Amniotic stem cell (primary cell): ENCODE measurements around the gene VAV3.

Experiments used
- DNase-seq: peaks from one replicate; lab custom pipeline; 2025; lab: John Stamatoyannopoulos, UW

The VAV3 gene

DNA sequence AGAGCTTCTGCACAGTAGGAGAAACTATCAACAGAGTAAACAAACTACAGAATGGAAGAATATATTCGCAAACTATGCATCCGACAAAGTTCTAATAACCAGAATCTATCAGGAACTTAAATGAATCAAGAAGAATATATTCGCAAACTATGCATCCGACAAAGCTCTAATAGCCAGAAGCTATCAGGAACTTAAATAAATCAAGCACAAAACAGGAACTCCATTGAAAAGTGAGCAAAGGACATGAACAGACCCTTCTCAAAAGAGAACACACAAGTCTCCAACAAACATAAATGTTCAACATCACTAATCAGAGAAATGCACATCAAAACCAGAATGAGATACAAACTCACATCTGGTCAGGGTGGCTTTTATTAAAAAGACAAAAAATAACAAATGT lies 126.9 kb downstream of the VAV3 start:
- DNase-seq = no peak

DNA sequence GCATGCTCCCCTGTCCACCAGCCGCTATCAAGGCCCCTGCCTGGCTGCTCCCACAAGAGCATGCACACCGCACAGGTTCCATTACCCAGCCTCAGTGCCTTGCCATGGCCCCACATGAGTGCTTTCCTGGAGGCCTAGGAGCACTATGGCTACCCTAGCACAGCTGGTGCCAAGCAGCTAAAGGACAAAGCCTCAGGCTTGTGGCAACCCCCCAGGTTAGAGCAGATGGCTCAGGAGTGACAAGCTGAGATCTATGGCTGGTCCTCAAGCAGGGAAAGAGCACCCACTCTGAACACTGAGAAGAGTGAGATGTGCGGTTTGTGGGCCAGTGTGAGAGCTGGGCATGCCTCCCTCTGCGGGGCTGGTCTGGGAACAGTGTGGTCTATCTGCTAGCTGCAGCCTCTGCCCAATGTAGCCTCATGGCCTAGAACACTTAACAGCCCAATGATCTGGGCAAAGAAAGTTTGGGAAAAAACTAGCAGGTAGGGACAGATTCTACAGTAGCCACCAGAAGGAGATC lies 129.8 kb downstream of the VAV3 start:
- no peak for DNase-seq

- no peak for DNase-seq
These were observed 131.9 kb downstream of the VAV3 start for GRCh38 chr1:107833061-107833460.

GRCh38 chr1:107831921-107832320 lies 133.1 kb downstream of the VAV3 start:
- DNase-seq = no peak

- DNase-seq = no peak
These were observed 134.5 kb downstream of the VAV3 start for GRCh38 chr1:107830526-107830925.

GRCh38 chr1:107830075-107830474 lies 134.9 kb downstream of the VAV3 start:
- DNase-seq = no peak

DNA sequence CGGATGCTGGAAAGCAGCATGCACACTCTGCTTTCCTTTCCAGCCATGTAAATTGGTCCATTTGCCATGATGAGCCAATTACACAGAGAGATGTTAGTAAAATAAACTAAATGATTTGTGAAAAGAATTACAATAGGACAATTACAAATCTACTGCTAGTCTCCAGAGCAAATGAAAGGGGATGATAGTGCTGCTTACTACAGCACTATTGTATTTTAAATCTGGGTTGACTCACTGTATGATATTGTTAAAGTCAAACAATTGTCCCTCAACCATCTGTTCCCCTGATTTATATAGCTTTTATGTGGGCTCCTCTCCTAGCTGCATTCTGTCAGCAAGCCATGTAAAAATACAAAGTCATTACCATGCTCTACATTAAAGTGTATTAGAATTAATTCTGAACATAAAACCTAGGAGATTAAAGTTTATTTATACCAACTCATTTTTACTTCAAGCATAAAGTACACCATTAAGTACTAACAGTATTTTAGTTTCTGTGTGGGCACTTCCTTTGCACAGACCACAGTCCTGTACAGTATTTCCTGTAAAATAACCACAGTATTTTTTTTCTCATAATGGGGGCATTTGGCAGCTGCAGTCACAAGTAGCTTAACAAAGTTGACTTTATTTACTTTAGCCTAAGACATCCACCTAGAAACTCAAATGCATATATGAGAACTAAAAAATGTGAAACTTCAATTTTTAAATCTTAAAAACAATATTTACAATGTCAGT lies 135.8 kb downstream of the VAV3 start:
- DNase-seq = no peak

- DNase-seq = no peak
These were observed 140.0 kb downstream of the VAV3 start for GRCh38 chr1:107824946-107825345.

GRCh38 chr1:107821340-107821739 lies 143.6 kb downstream of the VAV3 start:
- no peak for DNase-seq

DNA sequence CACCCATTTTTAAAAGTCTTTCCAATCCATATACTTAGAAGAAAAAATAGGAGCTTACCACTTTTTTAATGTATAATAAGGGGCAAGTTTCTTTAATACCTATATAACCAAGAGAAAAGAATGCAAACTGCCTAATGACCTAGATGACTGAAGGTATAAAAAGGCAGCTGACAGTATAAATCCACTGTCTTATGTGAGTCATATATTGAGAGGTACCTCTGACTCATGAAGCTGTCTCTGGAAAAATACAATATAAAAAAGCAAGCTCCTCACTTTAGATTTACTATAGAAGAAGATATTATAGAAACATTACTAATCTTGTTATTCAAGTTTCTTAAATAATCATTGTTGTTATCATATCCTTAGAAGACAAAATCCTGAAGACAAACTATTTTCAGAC lies 144.2 kb downstream of the VAV3 start:
- no peak for DNase-seq

DNA sequence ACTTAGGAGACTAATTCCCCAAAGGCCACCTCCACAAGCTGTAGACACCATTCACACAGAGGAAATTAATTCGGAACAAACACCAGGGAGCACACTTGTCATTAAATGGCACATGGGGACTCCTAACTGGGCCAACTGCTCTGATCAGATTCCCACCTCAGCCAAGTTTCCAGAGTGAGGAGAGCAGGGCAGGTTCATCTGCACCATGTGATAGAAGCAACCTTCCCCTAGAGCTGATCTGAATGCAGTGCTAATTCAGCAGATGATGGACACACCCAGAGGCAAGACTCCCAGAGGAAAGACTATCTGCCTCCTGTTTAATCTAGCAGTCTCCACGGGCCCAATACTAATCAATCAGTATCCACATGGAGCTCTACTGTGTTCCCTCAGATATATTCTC lies 147.0 kb downstream of the VAV3 start:
- no peak for DNase-seq

- no peak for DNase-seq
These were observed 147.8 kb downstream of the VAV3 start for GRCh38 chr1:107817206-107817605.

DNA sequence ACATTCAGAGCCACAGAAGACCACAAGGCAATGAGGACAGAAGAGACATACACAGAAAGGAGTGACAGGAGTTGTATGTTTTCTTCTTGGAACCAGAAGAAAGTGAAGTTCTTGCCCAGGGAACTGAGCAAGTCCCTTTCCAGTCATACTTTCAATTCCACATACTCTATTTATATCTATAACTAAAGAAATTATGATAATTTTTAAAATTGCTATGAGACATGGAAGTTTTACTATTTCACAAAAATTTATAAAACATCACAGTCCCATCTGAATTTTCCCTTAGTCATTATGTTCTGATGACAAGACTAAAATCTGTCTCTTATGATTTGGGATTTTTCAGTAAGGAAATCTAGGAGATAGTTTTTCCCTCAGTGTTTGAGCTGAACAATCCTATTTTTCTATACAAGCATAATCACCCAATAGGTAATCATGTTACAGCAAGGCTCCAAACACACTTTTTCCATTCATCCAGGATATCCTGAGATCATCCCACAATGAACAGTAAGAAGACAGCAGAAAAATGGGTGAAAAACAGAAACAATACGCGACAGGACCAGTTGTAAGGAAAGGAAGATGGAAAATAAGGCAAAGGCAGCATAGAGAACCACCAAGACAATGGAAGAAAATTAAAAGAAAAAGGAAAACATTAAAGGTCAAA lies 154.6 kb downstream of the VAV3 start:
- DNase-seq = no peak

GRCh38 chr1:107807855-107808254 lies 157.1 kb downstream of the VAV3 start:
- no peak for DNase-seq

GRCh38 chr1:107807405-107807804 lies 157.6 kb downstream of the VAV3 start:
- DNase-seq = no peak

- DNase-seq = no peak
These were observed 158.1 kb downstream of the VAV3 start for GRCh38 chr1:107806902-107807301.

GRCh38 chr1:107804741-107805140 lies 160.2 kb downstream of the VAV3 start:
- no peak for DNase-seq

DNA sequence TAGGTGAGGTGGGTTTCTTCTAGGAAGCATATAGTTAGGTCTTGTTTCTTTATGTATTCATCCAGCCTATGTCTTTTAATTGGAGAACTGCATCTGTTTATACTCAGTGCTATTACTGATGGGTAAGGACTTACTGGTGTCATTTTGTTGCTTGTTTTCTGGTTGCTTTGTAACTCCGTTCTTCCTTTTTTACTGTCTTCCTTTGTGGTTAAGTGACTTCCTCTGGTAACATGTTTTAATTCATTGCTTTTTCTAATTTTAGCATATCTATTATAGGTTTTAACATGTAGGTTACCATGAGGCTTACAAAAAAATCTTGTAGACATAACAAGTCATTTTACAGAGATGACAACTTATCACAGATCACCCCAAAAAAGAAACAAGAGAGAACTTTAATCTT lies 160.8 kb downstream of the VAV3 start:
- DNase-seq = no peak

GRCh38 chr1:107803579-107803978 lies 161.4 kb downstream of the VAV3 start:
- DNase-seq = no peak

DNA sequence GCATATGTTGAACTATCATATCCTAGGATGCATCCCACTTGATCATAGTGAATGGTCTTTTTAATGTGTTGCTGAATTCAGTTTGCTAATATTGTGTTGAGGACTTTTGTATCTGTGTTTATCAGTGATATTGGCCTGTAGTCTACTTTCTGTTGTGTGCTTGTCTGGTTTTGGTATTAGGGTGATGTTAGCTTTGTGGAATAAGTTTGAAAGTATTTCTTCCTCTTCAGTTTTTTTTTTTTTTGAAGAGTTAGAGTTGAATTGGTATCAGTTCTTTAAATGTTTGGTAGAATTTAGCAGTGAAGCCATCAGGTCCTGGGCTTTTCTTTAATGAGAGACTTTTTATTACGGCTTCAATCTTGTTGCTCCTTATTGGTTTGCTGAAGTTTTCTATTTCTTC lies 162.3 kb downstream of the VAV3 start:
- DNase-seq = no peak

DNA sequence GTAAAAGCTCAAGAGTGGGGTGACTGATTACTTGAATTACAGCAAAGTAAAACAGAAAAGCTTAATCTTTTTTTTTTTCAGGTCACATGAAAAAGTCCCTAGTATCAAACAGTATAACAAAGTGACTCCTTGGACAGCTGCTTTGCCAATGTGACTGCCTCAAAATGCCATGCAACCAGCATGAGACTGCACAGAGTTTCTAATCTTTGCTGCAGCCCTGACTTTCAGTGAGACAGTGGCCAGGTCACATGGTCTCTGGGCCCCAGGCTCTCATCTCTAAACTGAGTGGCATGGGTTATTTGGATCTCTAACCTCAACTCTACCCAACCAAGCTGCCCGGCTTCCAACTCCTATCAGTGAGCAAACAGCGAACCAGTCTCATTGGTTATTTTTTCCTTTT lies 169.0 kb downstream of the VAV3 start:
- DNase-seq = no peak

DNA sequence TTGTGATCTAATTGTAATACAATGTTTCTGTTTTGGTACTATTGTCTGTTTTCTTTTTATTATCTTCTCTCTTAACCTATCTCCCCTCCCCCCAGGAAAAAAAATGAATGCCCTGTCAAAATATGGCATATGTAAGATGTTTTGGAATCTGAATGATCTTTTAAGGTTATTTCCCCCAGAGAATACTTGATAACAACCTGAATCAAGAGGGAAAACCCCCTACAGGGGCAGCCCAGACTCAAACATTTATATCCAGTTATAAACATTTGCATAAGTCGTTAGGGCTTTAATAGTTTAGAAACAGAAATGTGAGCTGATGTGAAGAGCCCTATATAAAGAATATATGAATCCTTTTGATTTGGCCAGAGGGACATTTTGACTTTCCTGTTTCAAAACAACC lies 169.5 kb downstream of the VAV3 start:
- DNase-seq = no peak

- DNase-seq = no peak
These were observed 170.4 kb downstream of the VAV3 start for GRCh38 chr1:107794571-107794970.
